ENCODE measurements around the gene ZBTB38.

ZBTB38 gene

DNA sequence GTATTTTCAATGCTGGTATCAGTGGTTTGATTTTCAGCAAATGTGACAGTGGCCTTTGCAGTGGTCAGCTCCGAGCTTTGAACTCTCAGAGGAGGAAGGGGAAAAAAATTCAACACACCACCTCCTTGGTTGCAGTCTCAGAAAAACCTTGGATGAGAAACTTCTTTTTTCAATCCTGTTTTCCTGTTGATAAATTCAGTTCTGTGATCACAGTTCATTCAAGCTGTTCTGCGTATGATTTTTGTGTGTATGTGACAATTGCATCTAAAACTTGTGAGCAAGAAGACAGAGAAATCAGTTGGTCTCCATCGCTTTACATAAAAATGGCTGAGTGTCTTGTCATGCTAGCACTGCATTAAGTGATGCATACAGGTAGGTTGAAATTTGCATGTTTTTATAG lies 19.2 kb downstream of the ZBTB38 start:
- DNase-seq (ENCODE audit: low read depth), result no peak

DNA sequence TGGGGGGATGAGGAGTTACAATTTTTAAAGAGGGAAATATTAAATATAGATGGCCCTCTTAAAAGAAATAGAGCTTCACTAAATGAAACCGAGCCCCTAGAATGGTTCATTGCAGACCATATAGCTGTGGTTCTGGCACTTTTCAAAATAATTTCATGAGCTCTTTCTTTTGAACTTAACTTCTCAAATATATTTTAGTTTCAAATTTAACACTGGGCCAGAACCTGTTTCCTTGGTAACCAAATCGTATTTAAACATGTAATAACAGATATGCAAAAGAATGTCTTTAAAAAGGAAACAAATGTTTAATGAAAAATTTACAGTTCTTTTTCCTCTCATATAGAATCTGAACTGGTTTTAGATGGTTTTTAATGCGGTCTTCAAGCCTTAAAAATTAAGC lies 20.1 kb downstream of the ZBTB38 start:
- DNase-seq (ENCODE audit: low read depth), result no peak

DNA sequence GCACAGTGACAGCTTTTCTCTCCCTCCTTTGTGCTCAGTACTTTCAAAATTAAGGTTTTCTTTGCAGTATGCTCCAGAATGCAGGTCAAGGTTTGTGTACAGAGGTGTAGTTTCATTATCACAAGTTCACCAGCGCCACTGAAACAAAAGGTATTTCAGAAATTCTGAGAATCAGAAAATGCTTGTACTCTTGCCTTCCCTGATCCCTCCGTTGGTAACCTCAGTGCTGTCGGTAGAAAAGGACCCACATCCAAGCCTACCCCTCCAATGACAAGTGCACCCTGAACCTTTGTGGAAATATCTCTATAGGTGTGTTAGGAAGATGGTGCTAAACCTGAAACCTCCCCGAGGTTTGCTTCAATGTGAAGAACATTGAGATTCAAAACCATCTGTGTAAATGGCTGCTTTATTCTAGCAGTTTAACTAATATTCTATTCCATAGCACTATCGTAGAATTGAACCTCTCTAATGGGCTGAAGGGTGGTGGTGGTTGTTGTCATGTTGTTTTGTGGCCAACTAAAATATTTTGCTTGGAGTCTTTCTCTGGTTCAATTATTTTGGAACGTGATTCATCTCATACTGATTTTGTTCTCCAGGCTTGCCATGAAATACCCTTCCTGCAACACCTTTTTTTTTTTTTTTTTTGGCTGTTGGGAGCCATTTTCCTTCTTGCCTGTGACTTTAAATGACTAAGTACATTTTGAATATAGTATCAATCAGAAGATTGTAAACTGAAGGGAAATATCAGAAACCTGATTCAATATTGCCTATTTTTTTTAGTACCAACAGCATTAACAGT lies 20.7 kb downstream of the ZBTB38 start:
- no peak for DNase-seq (ENCODE audit: low read depth)

DNA sequence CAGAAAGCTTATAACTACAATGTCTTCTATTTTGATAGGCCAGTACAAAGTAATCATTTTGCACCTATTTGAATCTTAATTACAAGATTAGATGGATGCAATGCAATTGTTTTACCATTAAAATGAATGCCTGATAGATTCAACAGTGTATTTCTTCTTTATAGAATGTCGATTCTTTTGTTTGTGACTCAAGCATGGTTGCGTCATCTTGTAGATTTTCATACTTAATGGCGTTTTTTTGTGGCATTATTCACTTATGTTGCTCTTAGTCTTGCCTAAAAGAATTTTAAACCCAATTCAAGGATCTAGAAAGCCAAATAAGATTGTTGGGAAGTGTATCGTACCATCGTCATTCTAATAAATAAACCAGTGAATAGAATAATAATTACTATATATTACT lies 21.4 kb downstream of the ZBTB38 start:
- no peak for DNase-seq (ENCODE audit: low read depth)

DNA sequence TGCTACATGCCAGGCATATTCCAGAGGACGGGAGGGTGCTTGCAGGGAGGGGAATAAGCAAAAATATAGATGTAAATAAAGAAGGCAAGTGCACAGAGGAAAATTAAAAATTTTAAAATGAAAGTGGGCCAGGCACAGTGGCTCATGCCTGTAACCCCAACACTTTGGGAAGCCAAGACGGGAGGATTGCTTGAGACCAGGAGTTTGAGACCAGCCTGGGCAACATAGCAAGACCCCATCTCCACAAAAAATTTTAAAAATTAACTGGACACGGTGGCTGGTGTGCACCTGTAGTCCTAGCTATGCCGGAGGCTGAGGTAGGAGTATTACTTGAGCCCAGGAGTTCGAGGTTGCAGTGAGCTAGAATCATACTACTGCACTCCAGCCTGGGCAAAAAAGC lies 22.4 kb downstream of the ZBTB38 start:
- DNase-seq (ENCODE audit: low read depth), result no peak

DNA sequence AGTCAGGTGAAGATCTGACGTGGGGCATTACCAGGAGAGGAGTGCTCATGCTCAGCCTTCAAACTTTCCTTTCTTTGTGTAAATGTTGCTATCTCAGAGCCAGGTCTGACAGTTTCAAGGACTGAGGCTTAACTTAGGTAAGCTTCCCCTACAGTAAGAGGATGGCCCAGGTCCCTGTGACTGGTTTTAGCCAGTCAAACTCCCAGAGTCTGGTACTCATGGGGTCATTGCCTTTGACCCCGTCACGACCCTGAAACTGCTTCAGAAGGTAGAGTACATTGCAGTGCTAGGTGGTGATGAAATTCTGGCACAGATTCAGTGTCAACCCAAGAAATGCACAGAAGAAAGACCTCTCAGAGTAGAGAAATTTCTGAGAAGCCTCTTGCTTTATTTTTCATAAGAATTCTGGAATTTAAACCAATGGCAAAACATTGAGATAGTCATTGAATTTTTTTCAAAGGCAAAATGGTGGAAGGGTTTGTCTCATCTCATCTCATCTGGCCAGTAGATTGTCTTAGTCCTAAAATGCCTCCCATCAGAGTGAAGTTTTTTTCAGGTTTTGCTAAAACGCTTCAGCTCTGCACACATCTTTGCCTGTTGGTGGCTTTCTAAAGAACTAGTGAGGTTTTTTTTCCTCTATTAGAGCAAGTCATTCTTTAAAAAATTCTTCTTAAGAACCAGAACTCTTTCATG lies 23.1 kb downstream of the ZBTB38 start:
- no peak for DNase-seq (ENCODE audit: low read depth)

GRCh38 chr3:141391991-141392316 lies 23.6 kb downstream of the ZBTB38 start:
- no peak for DNase-seq (ENCODE audit: low read depth)

DNA sequence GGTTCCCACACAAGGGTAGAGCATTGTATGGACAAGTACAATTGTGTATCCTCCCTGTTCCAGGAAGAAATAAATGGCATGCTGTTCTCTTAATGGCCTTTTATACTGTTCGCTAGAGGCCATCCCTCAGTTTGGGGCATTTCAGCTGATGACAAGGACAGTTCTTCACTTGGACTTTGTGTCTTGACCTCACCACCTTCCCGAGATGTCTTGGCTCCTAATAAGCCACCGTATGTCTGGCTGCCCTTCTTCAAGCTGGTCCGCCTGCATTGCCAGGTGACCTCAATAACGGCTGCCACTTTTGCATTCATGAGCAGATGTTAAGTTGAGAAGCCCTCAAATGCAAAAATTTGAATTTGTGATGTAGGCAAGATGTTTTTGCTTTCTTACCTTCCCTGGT lies 24.1 kb downstream of the ZBTB38 start:
- DNase-seq (ENCODE audit: low read depth), result no peak

GRCh38 chr3:141392897-141393734 lies 24.8 kb downstream of the ZBTB38 start:
- no peak for DNase-seq (ENCODE audit: low read depth)

- no peak for DNase-seq (ENCODE audit: low read depth)
These were observed 25.4 kb downstream of the ZBTB38 start for GRCh38 chr3:141393735-141394076.

- DNase-seq (ENCODE audit: low read depth), result no peak
These were observed 26.3 kb downstream of the ZBTB38 start for GRCh38 chr3:141394560-141394959.

DNA sequence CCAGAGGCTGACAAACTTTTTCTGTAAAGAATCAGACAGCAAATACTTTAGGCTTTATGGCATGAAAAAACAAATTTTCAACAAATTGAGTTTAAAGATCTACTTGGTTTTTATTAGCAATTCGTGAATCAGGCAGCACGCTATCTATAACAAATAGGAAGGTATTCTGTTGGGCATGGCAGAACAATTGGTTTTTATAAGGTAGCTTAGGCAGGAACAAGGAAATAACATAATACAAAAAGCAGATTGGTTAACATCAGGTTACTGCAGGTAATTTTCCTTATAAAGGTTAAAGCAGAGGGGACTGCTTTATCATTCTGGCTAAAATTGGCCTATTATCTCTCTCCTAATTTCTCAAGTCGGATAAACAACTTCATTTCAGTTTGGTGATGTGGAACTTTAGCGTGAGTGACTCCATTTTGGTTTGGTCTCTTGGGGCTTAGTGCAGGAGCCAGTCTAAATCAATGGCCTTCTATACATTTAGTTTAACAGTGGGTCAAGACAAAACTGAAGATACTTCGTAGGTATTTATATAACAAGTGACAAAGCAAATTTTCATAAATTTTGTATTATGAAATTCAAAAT lies 26.8 kb downstream of the ZBTB38 start:
- DNase-seq (ENCODE audit: low read depth), result no peak

DNA sequence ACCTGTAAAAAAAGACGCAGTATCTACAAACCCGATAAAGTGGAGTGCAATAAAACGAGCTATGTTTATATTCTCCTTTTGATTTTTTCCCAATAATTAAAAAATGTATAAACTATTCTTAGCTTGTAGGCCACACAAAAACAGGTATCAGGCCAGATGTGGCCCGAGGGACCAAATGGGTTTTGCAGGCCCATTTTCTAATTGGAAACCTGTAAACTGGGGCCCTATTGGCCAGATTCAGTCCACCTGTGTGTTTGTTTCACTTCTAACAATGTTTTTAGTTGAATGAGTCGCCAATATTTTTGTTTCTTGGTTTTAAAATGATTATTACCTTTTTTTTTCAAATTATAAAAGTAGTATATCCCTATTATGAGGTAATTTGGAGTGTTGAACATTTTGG lies 29.7 kb downstream of the ZBTB38 start:
- no peak for DNase-seq (ENCODE audit: low read depth)

DNA sequence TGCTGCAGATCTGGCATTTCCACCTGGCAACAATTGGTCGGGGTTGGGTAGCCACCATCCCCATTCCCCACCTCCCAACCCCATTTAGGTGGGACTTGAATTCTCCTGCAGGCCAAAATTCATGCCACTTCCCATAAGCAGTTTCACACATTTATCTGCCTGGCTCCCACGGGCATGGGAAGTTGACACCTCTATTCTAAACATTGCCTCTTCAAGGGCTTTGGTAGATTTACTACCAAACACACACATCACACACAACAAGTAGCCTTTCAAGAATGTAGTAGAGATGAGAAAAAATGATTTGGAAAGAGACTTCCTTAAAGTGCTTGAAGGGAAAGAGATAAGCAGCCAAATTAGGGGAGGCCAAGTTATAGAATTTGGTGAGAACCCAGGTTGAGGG lies 30.9 kb downstream of the ZBTB38 start:
- no peak for DNase-seq (ENCODE audit: low read depth)

GRCh38 chr3:141400073-141400971 lies 32.0 kb downstream of the ZBTB38 start:
- no peak for DNase-seq (ENCODE audit: low read depth)

DNA sequence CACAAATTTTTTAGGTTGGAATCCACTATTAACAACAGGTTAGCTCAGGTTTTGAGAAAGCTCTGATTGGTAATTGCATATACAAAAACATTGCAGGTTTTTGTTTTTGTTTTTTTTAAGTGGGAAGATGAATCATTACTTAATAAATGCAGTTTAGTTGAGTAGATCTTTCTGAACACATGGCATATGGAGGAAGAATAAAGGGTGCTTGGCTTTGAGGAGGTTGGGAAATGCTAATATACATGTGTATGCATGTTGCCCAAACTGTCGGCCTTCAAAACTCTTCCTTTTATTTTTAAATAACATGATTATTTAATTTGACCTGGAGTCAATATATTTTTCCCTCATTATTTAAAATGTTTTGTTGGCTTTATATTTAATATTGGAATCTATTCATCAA lies 32.8 kb downstream of the ZBTB38 start:
- no peak for DNase-seq (ENCODE audit: low read depth)

DNA sequence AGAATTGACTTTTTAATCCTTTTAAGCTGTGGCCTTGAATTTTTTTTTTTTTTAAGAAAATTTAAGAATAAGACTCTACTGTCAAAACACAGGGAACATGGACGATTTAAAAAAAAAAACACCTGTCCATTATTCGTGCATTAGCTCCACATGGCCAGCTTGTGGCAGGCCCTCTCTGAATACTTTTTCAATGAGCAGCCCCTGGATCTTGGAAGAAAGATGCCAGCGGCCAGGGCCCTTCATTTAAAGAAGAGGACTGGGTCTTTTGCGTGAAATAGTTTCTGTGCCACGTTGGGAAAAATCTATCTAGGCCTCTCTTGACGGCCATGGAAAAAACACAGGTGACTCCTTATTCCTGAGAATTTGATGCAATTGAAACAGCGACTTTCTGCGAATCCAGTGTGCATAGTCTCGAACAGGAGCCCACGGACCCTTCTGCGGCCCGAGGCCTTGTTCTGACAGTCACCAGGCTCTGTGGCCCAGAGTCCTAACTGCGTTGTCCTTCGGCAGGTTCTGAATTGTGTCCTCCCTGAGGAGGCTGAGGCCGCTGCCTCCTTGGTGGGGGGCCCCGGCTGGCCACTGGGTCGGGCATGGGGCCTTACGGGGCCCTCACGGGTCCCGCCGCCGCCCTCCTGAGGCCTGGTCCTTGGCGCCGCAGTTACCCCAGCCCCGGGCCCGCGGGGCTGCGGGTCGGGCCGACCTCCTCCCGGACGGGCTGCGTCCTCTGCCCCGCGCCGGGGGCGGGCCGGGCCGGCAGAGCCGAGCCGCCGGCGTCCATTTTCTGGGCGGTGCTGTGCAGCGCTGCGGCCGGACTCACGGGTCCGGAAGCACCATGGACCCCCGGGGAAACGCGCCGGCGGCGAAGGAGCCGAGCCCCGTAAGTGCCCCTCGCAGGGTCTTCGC lies 33.5 kb downstream of the ZBTB38 start:
- DNase-seq (ENCODE audit: low read depth), result no peak

DNA sequence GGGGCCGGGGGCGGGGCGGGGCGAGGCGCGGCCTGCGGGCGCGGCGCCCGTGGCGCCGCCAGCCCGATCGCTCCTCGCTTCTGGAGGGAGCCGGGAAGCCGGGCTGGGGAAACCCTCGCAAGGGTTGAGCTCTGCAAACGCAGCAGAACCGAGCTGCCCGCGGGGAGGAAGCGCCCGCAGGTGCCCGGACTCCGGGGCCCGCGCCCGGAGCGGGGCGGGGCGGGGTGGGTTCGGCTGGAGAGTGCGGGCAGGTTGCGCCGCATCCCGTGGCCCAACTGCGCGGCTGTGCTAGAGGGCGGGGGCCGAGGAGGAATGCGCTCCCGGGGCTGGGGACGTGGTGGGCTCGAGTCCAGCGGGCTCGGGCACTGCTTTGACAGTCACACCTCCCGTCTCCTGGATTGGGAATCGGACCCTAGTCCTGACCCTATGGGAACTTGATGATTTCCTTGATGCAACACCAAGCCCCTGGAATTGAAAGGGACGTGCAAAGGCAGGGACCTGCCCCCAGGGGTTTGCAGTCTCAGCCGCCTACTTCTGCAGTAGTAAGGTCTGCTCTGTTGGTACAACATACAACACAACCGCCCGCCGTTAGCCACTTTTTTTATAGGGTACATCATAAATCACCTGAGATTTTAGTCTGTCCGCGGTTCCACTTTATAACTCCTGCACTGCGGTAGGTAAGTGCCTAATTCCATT lies 34.3 kb downstream of the ZBTB38 start:
- no peak for DNase-seq (ENCODE audit: low read depth)

- no peak for DNase-seq (ENCODE audit: low read depth)
These were observed 35.3 kb downstream of the ZBTB38 start for GRCh38 chr3:141403576-141403975.

DNA sequence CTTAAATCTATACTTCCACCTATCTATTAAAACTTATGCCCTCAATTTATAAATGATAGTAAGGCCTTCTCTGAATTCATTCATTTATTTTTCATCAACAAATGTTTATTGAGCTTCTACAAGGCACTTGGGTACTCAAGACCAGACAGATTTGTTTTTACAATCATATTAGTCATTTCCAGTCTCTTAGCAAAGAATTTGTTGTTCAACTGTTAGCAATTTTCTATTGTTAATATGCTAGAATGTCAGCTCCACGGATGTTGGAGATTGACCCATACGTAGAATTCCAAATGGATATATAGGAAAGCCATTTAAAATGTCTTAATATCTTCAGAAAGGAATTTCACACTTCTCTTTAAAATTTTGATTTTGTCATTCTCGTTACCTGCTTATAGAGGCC lies 36.7 kb downstream of the ZBTB38 start:
- no peak for DNase-seq (ENCODE audit: low read depth)
